Measurements from ENCODE around the gene HSPA9.

The HSPA9 gene

GRCh38 chr5:138595180-138595795 is 20.1 kb upstream of the HSPA9 start:
- no peak for DNase-seq

- DNase-seq, result no peak
These were observed 19.3 kb upstream of the HSPA9 start for GRCh38 chr5:138594305-138595058.

- no peak for DNase-seq
These were observed 13.0 kb upstream of the HSPA9 start for GRCh38 chr5:138588013-138588788.

GRCh38 chr5:138585157-138585556 is 10.0 kb upstream of the HSPA9 start:
- DNase-seq, result no peak

- no peak for DNase-seq
These were observed 8.9 kb upstream of the HSPA9 start for GRCh38 chr5:138583984-138584637.

- DNase-seq, result no peak
These were observed 7.8 kb upstream of the HSPA9 start for GRCh38 chr5:138582959-138583358.

GRCh38 chr5:138580777-138581176 is 5.6 kb upstream of the HSPA9 start:
- DNase-seq, result no peak

GRCh38 chr5:138580001-138580400 is 4.8 kb upstream of the HSPA9 start:
- DNase-seq, result no peak

- DNase-seq, result no peak
These were observed 4.3 kb upstream of the HSPA9 start for GRCh38 chr5:138579517-138579863.

- no peak for DNase-seq
These were observed 2.3 kb upstream of the HSPA9 start for GRCh38 chr5:138577452-138577851.

- DNase-seq, result no peak
These were observed 432 bp downstream of the HSPA9 start for GRCh38 chr5:138574744-138575193.

GRCh38 chr5:138573949-138574670 is 1.1 kb downstream of the HSPA9 start:
- DNase-seq, result peak; percentile 14

- DNase-seq, result no peak
These were observed 2.0 kb downstream of the HSPA9 start for GRCh38 chr5:138573223-138573622.

GRCh38 chr5:138570871-138571270 is 4.3 kb downstream of the HSPA9 start:
- DNase-seq, result no peak

- no peak for DNase-seq
These were observed 5.4 kb downstream of the HSPA9 start for GRCh38 chr5:138569782-138570181.

GRCh38 chr5:138568061-138568824 is 7.0 kb downstream of the HSPA9 start:
- no peak for DNase-seq

- no peak for DNase-seq
These were observed 8.4 kb downstream of the HSPA9 start for GRCh38 chr5:138566792-138567191.

- no peak for DNase-seq
These were observed 9.9 kb downstream of the HSPA9 start for GRCh38 chr5:138565100-138565821.

- DNase-seq, result no peak
These were observed 11.0 kb downstream of the HSPA9 start for GRCh38 chr5:138564242-138564641.

- DNase-seq, result no peak
These were observed 11.7 kb downstream of the HSPA9 start for GRCh38 chr5:138563340-138564118.

All from fibroblast of skin of scalp (primary cell).